Kidney (tissue), 14 donors: Measurements from ENCODE around the gene INO80. TPM values are rescaled to one million over a fixed set of nuclear protein-coding genes. Genes with fewer than 3 reads are reported as not detected.
"Not testable (repeated sequence)": the region's sequence is repeated elsewhere in the genome, so short reads cannot be mapped to it uniquely, and the experiment has no call there.

ENCODE experiments used
- DNase-seq, 5 donors: peaks; one replicate each; pipeline ENCODE4 v3.0.0-alpha.2; 2013 to 2020
- FAIRE-seq: peaks from 2 replicates; lab custom pipeline; 2012; peaks lifted over from hg19 to GRCh38; lab: Jason Lieb, UNC
- H3K27ac ChIP-seq, 2 donors: one replicate each; pipeline ENCODE4 v1.7.0; 2013; ENCODE audit warnings: low read depth in 2 of 2, low read length in 2 of 2, inconsistent platforms in 1 of 2
- H3K27me3 ChIP-seq: one replicate; pipeline ENCODE4 v1.7.1; 2013; ENCODE audit warnings: low read length, inconsistent platforms; ENCODE audit not compliant: control insufficient read depth, insufficient read depth
- H3K36me3 ChIP-seq, 3 donors: one replicate each; pipeline versions ENCODE4 v1.7.0 to v1.7.1; 2013; ENCODE audit warnings: low read length in 3 of 3, control low read depth in 1 of 3, inconsistent platforms in 1 of 3; ENCODE audit not compliant: insufficient read depth in 3 of 3, control insufficient read depth in 2 of 3
- H3K4me1 ChIP-seq, 3 donors: one replicate each; pipeline versions ENCODE4 v1.7.0 to v1.7.1; 2013; ENCODE audit warnings: low read length in 3 of 3, inconsistent platforms in 1 of 3, low read depth in 1 of 3; ENCODE audit not compliant: control insufficient read depth in 2 of 3, insufficient read depth in 2 of 3
- H3K4me3 ChIP-seq, 3 donors: one replicate each; pipeline versions ENCODE4 v1.7.0 to v1.8.1; 2013; ENCODE audit warnings: low read length in 3 of 3, control low read depth in 1 of 3, inconsistent platforms in 1 of 3
- H3K9ac ChIP-seq, 3 donors: one replicate each; pipeline versions ENCODE4 v1.7.0 to v1.7.1; 2013; ENCODE audit warnings: low read length in 3 of 3, control low read depth in 1 of 3, inconsistent platforms in 1 of 3
- H3K9me3 ChIP-seq, 3 donors: one replicate each; pipeline versions ENCODE4 v1.7.0 to v1.7.1; 2013; ENCODE audit warnings: low read length in 3 of 3, control low read depth in 1 of 3, inconsistent platforms in 1 of 3; ENCODE audit not compliant: control insufficient read depth in 2 of 3, insufficient read depth in 1 of 3
- CTCF ChIP-seq: IDR thresholded peaks from 3 replicates; pipeline ENCODE4 v1.5.1; 2012; ENCODE audit warnings: mild to moderate bottlenecking, moderate library complexity, borderline replicate concordance; ENCODE audit not compliant: insufficient read depth; ENCODE audit errors: extremely low read depth
- intact Hi-C: fragments of 100-400 bp; cut with DNase I; formaldehyde crosslinking; loops from one replicate; pipeline ENCODE4 v1.11.1; 2022
- polyA plus RNA-seq: library from polyadenylated mRNA; stranded (reverse); fragments of 350-450 nt; fragmentation: Illumina TruSeq; extraction: RNeasy Lipid Tissue Mini Kit (QIAGEN cat#74804); gene quantifications from one replicate; pipeline ENCODE4 v1.2.3, GENCODE V29; 2014; ENCODE audit warnings: low read depth, low replicate concordance; ENCODE audit not compliant: insufficient read depth
- total RNA-seq: library from RNA; stranded (reverse); fragmentation: NEBNext Ultra II Directional; extraction: Animal tissue kit (Norgen Biotek cat#: 25700); gene quantifications from one replicate; pipeline ENCODE4 v1.2.1, GENCODE V29; 2021
- donor health status: control.
- donor health status: control.
- donor health status: control.
- donor health status: control.
- donor health status: control.
- donor health status: DM: yes; HTN: yes; CAD: no.
- donor health status: Normal renal cell carcinoma (clear cell type).

The INO80 gene
- total and polyA plus RNA-seq, 2 donors from 2014 or later: 6.0 to 27.3 TPM

DNA sequence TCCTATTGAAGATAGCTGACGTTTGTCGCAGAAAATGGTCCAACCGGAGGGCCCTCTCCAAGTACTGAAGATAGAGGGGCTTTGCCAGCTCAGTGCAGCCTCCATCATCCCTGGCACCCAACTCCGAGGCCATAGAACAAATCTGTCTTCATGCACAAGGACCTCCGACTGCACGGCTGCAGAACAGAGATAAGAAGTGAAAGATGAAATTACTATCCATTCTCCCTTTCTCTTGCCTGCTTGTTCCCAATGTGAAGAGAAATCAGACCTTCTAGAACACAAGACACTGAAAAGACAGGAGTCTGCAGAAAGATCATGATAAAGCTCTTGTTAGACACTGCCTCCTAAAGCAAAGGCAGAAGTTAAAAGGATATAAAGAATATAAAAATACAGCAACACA lies 19.9 kb downstream of the INO80 start:
- Histone ChIP-seq H3K9ac (no peak overlapping the region), H3K27me3 (no peaks in the 10 kb centered on the region), H3K27ac (no peak overlapping the region), H3K4me1 (no peaks in the 10 kb centered on the region), H3K9me3 (no peaks in the 10 kb centered on the region), H3K36me3 (peaks cover 10 to 22% (median 10%) of the 10 kb centered on the region in 3 donors), H3K4me3 (no peak overlapping the region)
- DNase-seq (no peak), FAIRE-seq (no peak)
- TF ChIP-seq CTCF: no peak
- intact Hi-C loops: no loop called here

- Histone ChIP-seq H3K36me3 (peaks cover 12 to 51% (median 23%) of the 10 kb centered on the region in 3 donors), H3K27me3 (no peaks in the 10 kb centered on the region), H3K4me3 (no peak overlapping the region), H3K27ac (no peak overlapping the region), H3K9me3 (no peaks in the 10 kb centered on the region), H3K4me1 (no peaks in the 10 kb centered on the region), H3K9ac (no peak overlapping the region)
- no peak for DNase-seq
- TF ChIP-seq CTCF: no peak
- intact Hi-C loops: no loop called here
- FAIRE-seq: no peak
These were observed 31.1 kb downstream of the INO80 start for GRCh38 chr15:41085029-41085428.

- FAIRE-seq: no peak
- Histone ChIP-seq H3K36me3 (peaks cover 15 to 57% (median 21%) of the 10 kb centered on the region in 3 donors), H3K27me3 (no peaks in the 10 kb centered on the region), H3K27ac (no peak overlapping the region), H3K4me1 (no peaks in the 10 kb centered on the region), H3K9ac (no peak overlapping the region), H3K4me3 (no peak overlapping the region), H3K9me3 (no peaks in the 10 kb centered on the region)
- intact Hi-C loops: no loop called here
- TF ChIP-seq CTCF: no peak
- DNase-seq: no peak
These were observed 35.9 kb downstream of the INO80 start for GRCh38 chr15:41080144-41080543.

DNA sequence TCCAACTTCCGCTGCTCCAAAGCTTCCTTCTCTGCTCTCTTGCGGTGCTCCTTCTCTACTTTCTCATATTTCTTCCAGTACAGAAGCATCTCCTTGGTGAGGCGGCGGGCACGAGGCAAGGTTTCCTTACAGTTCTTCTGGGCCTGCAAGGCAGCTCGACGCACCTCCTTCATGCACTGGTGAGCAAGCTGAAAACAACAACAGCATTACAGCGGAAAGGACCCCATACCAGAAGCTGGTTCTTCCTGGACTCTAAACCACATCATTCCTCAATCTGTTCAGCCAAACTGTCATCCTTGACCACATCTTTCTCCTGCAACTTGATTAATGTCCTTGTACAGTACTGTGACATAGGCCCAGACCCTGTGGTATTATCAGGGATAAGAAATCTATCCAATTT lies 36.4 kb downstream of the INO80 start:
- Histone ChIP-seq H3K9me3 (no peaks in the 10 kb centered on the region), H3K36me3 (peaks cover 13 to 53% (median 21%) of the 10 kb centered on the region in 3 donors), H3K27ac (no peak overlapping the region), H3K27me3 (no peaks in the 10 kb centered on the region), H3K9ac (no peak overlapping the region), H3K4me1 (no peaks in the 10 kb centered on the region), H3K4me3 (no peak overlapping the region)
- peak in 2 of 5 donors; percentile 11 to 18 for DNase-seq
- intact Hi-C loops: no loop called here
- TF ChIP-seq CTCF: no peak
- no peak for FAIRE-seq

DNA sequence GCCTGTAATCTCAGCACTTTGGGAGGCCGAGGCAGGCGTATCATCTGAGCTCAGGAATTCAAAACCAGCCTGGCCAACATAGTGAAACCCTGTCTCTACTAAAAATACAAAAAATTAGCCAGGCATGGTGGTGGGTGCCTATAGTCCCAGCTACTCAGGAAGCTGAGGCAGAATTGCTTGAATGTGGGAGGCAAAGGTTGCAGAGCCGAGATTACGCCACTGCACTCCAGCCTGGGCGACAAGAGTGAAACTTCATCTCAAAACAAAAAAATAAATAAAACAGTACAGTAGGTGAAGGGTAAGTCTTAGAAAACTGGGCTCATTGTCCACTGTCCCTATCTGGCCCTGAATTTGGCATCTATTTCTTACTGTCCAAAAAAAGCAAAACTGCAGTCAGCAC lies 37.2 kb downstream of the INO80 start:
- H3K36me3 ChIP-seq: peaks cover 16 to 60% (median 25%) of the 10 kb centered on the region in 3 donors
- intact Hi-C loops, H3K27ac ChIP-seq, H3K4me1 ChIP-seq, H3K4me3 ChIP-seq, H3K9ac ChIP-seq, H3K9me3 ChIP-seq, FAIRE-seq, DNase-seq, H3K27me3 ChIP-seq: not testable (repeated sequence)
